ENCODE measurements around the gene ILDR1. TPM values are rescaled to one million over a fixed set of nuclear protein-coding genes. Genes with fewer than 3 reads are reported as not detected.

The ILDR1 gene
- total and polyA plus RNA-seq, 8 donors = 4.1 to 9.8 (median 5.3) TPM

DNA sequence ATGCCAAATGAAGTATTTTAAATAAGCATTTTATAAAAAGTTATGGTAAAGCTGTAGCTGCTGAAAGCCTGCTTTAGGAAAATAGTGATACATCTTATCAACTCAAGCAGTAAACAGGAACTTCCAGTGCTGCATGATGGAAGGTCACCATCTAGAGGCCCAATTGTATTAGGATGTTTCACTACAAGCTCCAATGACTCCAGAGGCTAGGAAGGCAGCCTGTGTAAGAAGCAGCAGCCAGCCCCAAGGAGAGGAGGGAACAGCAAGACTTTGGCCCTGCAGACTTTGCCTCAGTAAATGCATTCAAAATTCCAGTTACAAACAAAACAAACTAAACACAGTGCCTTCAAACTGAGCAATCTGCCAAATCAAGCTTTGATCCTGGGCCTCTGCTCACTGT lies 32.1 kb downstream of the ILDR1 start:
- H3K9me3 ChIP-seq = no peaks in the 10 kb centered on the region
- TF ChIP-seq, protein P1, sequence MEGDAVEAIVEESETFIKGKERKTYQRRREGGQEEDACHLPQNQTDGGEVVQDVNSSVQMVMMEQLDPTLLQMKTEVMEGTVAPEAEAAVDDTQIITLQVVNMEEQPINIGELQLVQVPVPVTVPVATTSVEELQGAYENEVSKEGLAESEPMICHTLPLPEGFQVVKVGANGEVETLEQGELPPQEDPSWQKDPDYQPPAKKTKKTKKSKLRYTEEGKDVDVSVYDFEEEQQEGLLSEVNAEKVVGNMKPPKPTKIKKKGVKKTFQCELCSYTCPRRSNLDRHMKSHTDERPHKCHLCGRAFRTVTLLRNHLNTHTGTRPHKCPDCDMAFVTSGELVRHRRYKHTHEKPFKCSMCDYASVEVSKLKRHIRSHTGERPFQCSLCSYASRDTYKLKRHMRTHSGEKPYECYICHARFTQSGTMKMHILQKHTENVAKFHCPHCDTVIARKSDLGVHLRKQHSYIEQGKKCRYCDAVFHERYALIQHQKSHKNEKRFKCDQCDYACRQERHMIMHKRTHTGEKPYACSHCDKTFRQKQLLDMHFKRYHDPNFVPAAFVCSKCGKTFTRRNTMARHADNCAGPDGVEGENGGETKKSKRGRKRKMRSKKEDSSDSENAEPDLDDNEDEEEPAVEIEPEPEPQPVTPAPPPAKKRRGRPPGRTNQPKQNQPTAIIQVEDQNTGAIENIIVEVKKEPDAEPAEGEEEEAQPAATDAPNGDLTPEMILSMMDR (IDR thresholded peaks at IDR 0.05) = no peak
- H3K4me1 ChIP-seq = peaks cover 0 to 4% of the 10 kb centered on the region in 2 donors
- ATAC-seq (peak; percentile 64), DNase-seq (no peak)
- no peak overlapping the region for H3K4me3 ChIP-seq
- H3K27me3 ChIP-seq = no peaks in the 10 kb centered on the region
- no peak overlapping the region for H3K27ac ChIP-seq
- peaks cover 0 to 6% of the 10 kb centered on the region in 2 donors for H3K36me3 ChIP-seq
- intact Hi-C loops (cut with DNase I) = no loop called here

DNA sequence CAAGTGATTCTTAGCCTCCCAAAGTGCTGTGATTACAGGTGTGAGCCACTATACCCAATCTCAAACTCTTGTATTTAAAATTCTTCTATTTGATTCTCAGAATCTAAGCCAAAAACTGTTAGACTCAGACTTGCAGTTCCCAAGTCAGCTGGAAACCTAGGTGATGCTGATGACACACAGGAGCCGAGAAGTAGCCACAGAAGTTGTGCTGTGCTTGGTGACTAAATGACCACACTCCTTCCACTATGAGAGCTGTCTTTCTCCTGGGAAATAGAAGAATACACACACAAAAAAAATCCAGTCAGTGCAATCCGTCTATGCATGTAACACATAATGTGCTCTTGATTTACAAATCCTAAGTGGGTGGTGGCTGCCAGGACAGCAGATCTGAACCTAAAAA lies 33.9 kb downstream of the ILDR1 start:
- no peak for ATAC-seq
- H3K27me3 ChIP-seq = no peaks in the 10 kb centered on the region
- TF ChIP-seq, protein P1 (IDR thresholded peaks at IDR 0.05) = no peak

DNA sequence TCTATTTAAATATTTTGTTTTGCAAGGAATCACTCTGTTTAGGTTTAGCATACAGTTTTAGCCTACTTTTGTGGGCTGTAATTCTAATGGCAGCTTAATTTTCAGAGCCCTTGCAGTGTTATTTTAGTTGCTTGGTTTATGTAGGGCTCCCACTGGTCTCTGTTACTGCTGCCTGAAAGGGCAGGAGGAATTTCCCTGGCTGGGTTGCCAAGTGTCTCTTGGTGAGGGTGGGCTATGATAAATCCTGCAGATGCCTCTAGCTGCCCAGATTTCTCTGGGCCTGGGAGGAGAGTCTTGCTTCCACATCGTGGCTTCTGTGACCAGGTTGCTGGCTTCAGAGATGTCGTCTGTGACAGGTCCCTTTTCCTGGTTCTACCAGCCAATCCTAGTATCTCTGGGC lies 36.2 kb downstream of the ILDR1 start:
- DNase-seq = no peak
- no peak for ATAC-seq
- Histone ChIP-seq H3K4me1 (no peaks in the 10 kb centered on the region), H3K27ac (no peak overlapping the region), H3K27me3 (no peaks in the 10 kb centered on the region), H3K36me3 (no peaks in the 10 kb centered on the region), H3K4me3 (no peak overlapping the region), H3K9me3 (peaks cover 0 to 17% of the 10 kb centered on the region in 2 donors)
- TF ChIP-seq, protein P1 (IDR thresholded peaks at IDR 0.05) = no peak
- intact Hi-C loops (cut with DNase I) = no loop called here

More for the DNA sequence above, 33.9 kb downstream of the ILDR1 start:
- no peaks in the 10 kb centered on the region for H3K4me1 ChIP-seq
- H3K36me3 ChIP-seq = peaks cover 0 to under 1% of the 10 kb centered on the region in 2 donors
- H3K27ac ChIP-seq = no peak overlapping the region
- no peak for DNase-seq
- H3K9me3 ChIP-seq = peaks cover 0 to 13% of the 10 kb centered on the region in 2 donors
- intact Hi-C loops (cut with DNase I) = no loop called here
- no peak overlapping the region for H3K4me3 ChIP-seq

DNA sequence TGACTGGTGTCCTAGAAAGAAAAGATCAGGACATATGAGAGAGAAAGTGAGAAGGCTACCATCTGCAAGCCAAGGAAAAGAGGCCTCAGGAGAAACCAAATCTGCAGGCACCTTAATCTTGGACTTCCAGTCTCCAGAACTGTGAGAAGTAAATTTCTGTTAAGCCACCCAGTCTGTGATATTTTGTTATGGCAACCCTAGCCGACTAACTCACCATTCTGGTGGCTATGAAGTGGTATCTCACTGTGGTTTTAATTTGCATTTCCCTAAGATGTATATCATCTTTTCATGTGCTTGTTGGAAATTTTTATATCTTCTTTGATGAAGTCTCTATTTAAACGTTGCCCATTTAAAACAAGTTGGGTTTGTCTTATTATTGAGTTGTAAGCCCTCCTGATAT lies 40.6 kb downstream of the ILDR1 start:
- ATAC-seq (no peak), DNase-seq (no peak)
- H3K27me3 ChIP-seq = no peaks in the 10 kb centered on the region
- peaks cover 0 to 17% of the 10 kb centered on the region in 2 donors for H3K9me3 ChIP-seq
- TF ChIP-seq, protein P1 (IDR thresholded peaks at IDR 0.05) = no peak
- no peaks in the 10 kb centered on the region for H3K36me3 ChIP-seq
- no peak overlapping the region for H3K4me3 ChIP-seq
- intact Hi-C loops (cut with DNase I) = no loop called here
- no peak overlapping the region for H3K27ac ChIP-seq
- no peaks in the 10 kb centered on the region for H3K4me1 ChIP-seq

DNA sequence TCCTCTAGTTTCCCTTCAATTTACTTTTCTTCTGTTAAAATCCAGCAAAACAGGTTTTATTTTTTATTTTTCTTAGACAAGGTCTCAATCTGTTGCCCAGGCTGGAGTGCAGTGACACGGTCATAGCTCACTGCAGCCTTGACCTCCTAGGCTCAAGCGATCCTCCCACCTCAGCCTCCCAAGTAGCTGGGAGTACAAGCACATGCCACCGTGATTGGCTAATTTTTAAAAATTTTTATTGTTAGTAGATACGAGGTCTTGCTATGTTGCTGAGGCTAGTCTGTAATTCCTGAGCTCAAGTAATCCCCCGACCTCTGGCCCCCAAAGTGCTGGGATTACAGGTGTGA lies 41.6 kb downstream of the ILDR1 start:
- Histone ChIP-seq H3K27ac (no peak overlapping the region), H3K27me3 (no peaks in the 10 kb centered on the region), H3K4me3 (no peak overlapping the region), H3K9me3 (peaks cover 0 to 20% of the 10 kb centered on the region in 2 donors), H3K36me3 (no peaks in the 10 kb centered on the region), H3K4me1 (no peaks in the 10 kb centered on the region)
- intact Hi-C loops (cut with DNase I) = no loop called here
- DNase-seq (no peak), ATAC-seq (no peak)
- TF ChIP-seq, protein P1 (IDR thresholded peaks at IDR 0.05) = no peak
